Esophagus squamous epithelium (tissue), 4 donors: Measurements from ENCODE around the gene RECK.

Experiments used
- POLR2A ChIP-seq, 4 donors: fragments of 450-650 bp; IDR thresholded peaks; one replicate each; pipeline ENCODE4 v1.6.1; 2017; ENCODE audit warnings: antibody characterized with exemption in 4 of 4, mild to moderate bottlenecking in 4 of 4, moderate library complexity in 3 of 4
- TF ChIP-seq, protein P1 (sequence below), 6 experiments: fragments of 450-650 bp in 4 of 6; fragments of 200-600 bp in 2 of 6; sonication (generic) in 2 of 6; IDR thresholded peaks; one replicate each; pipeline ENCODE4 v1.5.1; 2016 to 2019; ENCODE audit warnings: antibody characterized with exemption in 6 of 6, mild to moderate bottlenecking in 4 of 6, moderate library complexity in 4 of 6

DNA sequence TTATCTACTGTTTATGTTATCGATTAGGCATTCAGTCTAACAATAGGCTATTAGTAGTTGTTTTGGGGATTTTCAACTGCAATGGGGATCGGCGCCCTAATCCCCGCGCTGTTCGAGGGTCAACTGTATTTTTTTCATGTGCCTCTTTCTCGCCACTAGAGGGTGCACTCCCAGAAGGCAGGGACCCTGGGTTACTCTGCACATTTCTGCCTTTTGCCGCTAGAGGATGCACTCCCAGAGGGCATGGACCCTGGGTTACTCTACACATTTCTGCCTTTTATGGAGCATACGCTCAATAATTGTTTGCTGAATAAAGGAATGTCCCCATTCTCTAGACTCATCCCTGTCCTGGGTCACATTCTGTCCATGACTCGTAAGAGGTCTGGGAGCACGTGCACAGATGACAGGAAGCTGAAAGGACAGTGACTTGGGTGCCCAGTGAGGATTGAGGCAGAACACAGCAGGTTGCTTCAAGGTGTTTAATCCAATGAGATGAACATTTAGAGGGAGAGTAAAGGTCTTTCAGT is 27.9 kb upstream of the RECK start:
- TF ChIP-seq, protein P1, sequence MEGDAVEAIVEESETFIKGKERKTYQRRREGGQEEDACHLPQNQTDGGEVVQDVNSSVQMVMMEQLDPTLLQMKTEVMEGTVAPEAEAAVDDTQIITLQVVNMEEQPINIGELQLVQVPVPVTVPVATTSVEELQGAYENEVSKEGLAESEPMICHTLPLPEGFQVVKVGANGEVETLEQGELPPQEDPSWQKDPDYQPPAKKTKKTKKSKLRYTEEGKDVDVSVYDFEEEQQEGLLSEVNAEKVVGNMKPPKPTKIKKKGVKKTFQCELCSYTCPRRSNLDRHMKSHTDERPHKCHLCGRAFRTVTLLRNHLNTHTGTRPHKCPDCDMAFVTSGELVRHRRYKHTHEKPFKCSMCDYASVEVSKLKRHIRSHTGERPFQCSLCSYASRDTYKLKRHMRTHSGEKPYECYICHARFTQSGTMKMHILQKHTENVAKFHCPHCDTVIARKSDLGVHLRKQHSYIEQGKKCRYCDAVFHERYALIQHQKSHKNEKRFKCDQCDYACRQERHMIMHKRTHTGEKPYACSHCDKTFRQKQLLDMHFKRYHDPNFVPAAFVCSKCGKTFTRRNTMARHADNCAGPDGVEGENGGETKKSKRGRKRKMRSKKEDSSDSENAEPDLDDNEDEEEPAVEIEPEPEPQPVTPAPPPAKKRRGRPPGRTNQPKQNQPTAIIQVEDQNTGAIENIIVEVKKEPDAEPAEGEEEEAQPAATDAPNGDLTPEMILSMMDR (IDR thresholded peaks at IDR 0.05): peak; percentile 41 to 98 (median 93)
- no peak for TF ChIP-seq POLR2A (IDR thresholded peaks at IDR 0.05)
